Measurements from ENCODE around the gene HIVEP3.

- TF ChIP-seq POLR2A (IDR thresholded peaks at IDR 0.05): no peak
- no peak for TF ChIP-seq CTCF (IDR thresholded peaks at IDR 0.05)
Measured at GRCh38 chr1:41939194-41939593, 20.5 kb upstream of the HIVEP3 start.

Data from right lobe of liver (tissue), 4 donors.